ENCODE data around the gene PRDM1. TPM values are rescaled to one million over a fixed set of nuclear protein-coding genes. Genes with fewer than 3 reads are reported as not detected.

Gene PRDM1
- total RNA-seq (1 to 10 TPM; 1.3 to 2.0 (median 1.7) TPM), polyA plus RNA-seq (under 1 TPM; 0.33 to 0.72 (median 0.36) TPM)
- long read RNA-seq, donor 1, result 0 reads
- long read RNA-seq, donor 2, partial matches to known transcripts, result 1 of 2 reads
- long read RNA-seq, donor 2, other reads (novel, unspliced or antisense), result 1 of 2 reads

- Histone ChIP-seq H3K27ac (peak within 1 kb of the TSS; percentile 33), H3K4me3 (peak within 1 kb of the TSS; percentile 59), H3K4me1 (peaks cover 4% of the 10 kb centered on the region), H3K9me3 (no peaks in the 10 kb centered on the region), H3K36me3 (ENCODE audit: insufficient read depth in 1 of 2, low read depth in 1 of 2) (no peaks in the 10 kb centered on the region), H3K27me3 (ENCODE audit: insufficient read depth in 3 of 3, low read length in 2 of 3) (peaks cover 0 to 4% (median 0%) of the 10 kb centered on the region in 3 donors)
- ATAC-seq (peak; percentile 79 to 83 (median 82)), DNase-seq (peak; percentile 71 to 86)
- WGBS, 3 donors, result 1% methylated on average over 44 of the region's 44 CpGs
- TF ChIP-seq CTCF (IDR thresholded peaks at IDR 0.05), result peak; percentile 32
- intact Hi-C loops (cut with DNase I), result loop anchor here in 1 of 2 donors (5.0 to 10.0 kb wide), 5 partner anchors 139 to 599 kb away; no protein-coding TSS in a partner anchor
Observed at GRCh38 chr6:106085984-106086813, at the start of gene PRDM1. Gene PRDM1 (plus strand): TSS chr6:106086336. CDS start chr6:106086554, 218 bp downstream.

- DNase-seq (no peak), ATAC-seq (no peak)
- peaks cover 12% of the 10 kb centered on the region for H3K9me3 ChIP-seq
- H3K27me3 ChIP-seq (ENCODE audit: insufficient read depth in 3 of 3, low read length in 2 of 3), result no peaks in the 10 kb centered on the region
- intact Hi-C loops (cut with DNase I), result no loop called here
- H3K4me1 ChIP-seq, result no peaks in the 10 kb centered on the region
- no peaks in the 10 kb centered on the region for H3K36me3 ChIP-seq (ENCODE audit: insufficient read depth in 1 of 2, low read depth in 1 of 2)
- no peak overlapping the region for H3K4me3 ChIP-seq
- TF ChIP-seq CTCF (IDR thresholded peaks at IDR 0.05), result no peak
- no peak overlapping the region for H3K27ac ChIP-seq
Observed at GRCh38 chr6:106037060-106037459, 49.1 kb upstream of the PRDM1 start.

DNA sequence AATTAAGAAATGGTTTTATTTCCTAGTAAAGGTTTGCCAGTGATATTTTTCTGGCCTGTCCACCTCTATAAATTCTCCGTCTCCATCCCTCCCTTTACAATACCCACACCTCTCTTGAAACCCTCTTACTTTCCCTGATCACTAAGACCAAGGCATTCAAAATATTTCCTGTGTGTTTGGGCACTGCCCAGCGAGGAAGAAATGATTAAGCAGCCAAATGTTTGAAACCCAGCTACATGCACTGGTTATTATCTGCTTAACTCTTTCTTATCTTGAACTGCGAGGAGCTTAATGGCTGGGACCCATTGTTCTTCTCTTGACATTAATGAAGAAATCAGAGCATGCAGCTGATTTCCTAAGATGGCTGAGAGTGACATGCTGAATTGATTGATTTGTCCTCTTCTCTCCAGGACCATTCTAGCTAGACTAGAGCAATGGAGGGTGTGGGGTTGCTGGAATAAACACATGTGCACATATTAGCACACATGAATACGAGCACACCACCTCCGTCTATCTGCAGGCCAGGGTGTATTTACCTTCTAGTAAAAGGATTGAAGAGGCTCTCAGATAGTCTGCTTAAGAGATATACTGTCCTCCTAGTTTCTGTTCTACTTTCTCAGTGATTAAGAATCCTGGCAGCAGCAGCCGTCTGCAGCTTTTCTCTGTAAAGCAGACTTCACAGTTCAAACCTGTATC is 46.1 kb upstream of the PRDM1 start:
- H3K9me3 ChIP-seq, result peaks cover 11% of the 10 kb centered on the region
- H3K36me3 ChIP-seq (ENCODE audit: insufficient read depth in 1 of 2, low read depth in 1 of 2), result no peaks in the 10 kb centered on the region
- no peak overlapping the region for H3K27ac ChIP-seq
- ATAC-seq (no peak), DNase-seq (no peak)
- WGBS, 3 donors, result 66 to 70% (median 68%) methylated on average over 6 of the region's 6 CpGs
- no peak for TF ChIP-seq CTCF (IDR thresholded peaks at IDR 0.05)
- peaks cover 0 to 6% (median 0%) of the 10 kb centered on the region in 3 donors for H3K27me3 ChIP-seq (ENCODE audit: insufficient read depth in 3 of 3, low read length in 2 of 3)
- intact Hi-C loops (cut with DNase I), result no loop called here
- H3K4me3 ChIP-seq, result no peak overlapping the region
- H3K4me1 ChIP-seq, result no peaks in the 10 kb centered on the region

DNA sequence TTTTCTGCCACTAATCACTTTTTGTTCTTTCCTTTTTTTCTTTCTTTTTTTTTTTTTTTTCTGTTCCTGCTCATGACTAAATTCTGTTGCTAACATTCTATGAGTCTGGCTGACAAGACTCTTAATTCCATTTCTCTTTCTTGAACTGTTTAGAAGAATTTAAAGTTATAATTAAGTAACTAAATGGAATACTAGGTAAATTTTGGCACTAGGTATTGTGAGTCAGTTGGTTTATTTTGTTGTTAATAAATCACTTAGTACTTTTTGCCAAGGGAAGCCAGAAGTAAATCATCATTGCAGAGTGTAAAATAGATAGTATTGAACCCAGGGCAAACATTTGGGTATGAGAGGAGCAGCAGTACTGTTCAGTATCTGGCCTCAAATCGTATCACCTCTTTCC is 42.0 kb upstream of the PRDM1 start:
- no peak for ATAC-seq

More for the DNA sequence above, 42.0 kb upstream of the PRDM1 start:
- H3K4me1 ChIP-seq, result no peaks in the 10 kb centered on the region
- no peaks in the 10 kb centered on the region for H3K9me3 ChIP-seq
- H3K36me3 ChIP-seq (ENCODE audit: insufficient read depth in 1 of 2, low read depth in 1 of 2), result no peaks in the 10 kb centered on the region
- peaks cover 0 to 6% (median 0%) of the 10 kb centered on the region in 3 donors for H3K27me3 ChIP-seq (ENCODE audit: insufficient read depth in 3 of 3, low read length in 2 of 3)
- intact Hi-C loops (cut with DNase I), result no loop called here
- DNase-seq, result no peak
- WGBS, 3 donors, result 86 to 88% (median 86%) methylated on average over 1 of the region's 1 CpG
- TF ChIP-seq CTCF (IDR thresholded peaks at IDR 0.05), result no peak
- H3K27ac ChIP-seq, result no peak overlapping the region
- no peak overlapping the region for H3K4me3 ChIP-seq
